ENCODE results near the gene SP4. TPM values are rescaled to one million over a fixed set of nuclear protein-coding genes. Genes with fewer than 3 reads are reported as not detected.

SP4 gene
- total RNA-seq, 1 experiment from 2014 or later: 9.3 TPM

DNA sequence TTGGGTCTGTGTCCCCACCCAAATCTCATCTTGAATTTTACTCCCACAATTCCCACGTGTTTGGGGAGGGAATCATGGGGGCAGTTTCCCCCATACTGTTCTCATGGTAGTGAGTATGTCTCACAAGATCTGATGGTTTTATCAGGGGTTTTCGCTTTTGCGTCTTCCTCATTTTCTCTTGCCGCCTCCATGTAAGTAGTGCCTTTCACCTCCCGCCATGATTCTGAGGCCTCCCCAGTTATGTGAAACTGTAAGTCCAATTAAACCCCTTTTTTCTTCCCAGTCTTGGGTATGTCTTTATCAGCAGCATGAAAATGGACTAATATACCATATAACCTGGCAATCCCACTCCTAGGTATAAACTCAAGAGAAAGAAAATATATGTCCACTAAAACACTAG is 25.9 kb upstream of the SP4 start:
- Histone ChIP-seq H3K36me3 (ENCODE audit: insufficient read depth, low read length, poor library complexity, severe bottlenecking) (no peaks in the 10 kb centered on the region), H3K27me3 (replicated peaks; ENCODE audit: insufficient read depth, low read depth, low read length, poor library complexity) (peaks cover 8% of the 10 kb centered on the region), H3K4me1 (ENCODE audit: insufficient read depth, low read length, poor library complexity, severe bottlenecking) (no peaks in the 10 kb centered on the region), H3K4me3 (ENCODE audit: low read depth, low read length, poor library complexity, severe bottlenecking) (no peak overlapping the region), H3K9me3 (ENCODE audit: low read depth, low read length, poor library complexity, severe bottlenecking) (no peaks in the 10 kb centered on the region), H3K27ac (ENCODE audit: low read depth, low read length, poor library complexity, severe bottlenecking) (no peak overlapping the region)
- DNase-seq (ENCODE audit: low spot score): no peak
- CTCF ChIA-PET: no interaction called here
- intact Hi-C loops (cut with micrococcal nuclease; ENCODE audit: unreplicated experiment): no loop called here
- TF ChIP-seq, protein P1, sequence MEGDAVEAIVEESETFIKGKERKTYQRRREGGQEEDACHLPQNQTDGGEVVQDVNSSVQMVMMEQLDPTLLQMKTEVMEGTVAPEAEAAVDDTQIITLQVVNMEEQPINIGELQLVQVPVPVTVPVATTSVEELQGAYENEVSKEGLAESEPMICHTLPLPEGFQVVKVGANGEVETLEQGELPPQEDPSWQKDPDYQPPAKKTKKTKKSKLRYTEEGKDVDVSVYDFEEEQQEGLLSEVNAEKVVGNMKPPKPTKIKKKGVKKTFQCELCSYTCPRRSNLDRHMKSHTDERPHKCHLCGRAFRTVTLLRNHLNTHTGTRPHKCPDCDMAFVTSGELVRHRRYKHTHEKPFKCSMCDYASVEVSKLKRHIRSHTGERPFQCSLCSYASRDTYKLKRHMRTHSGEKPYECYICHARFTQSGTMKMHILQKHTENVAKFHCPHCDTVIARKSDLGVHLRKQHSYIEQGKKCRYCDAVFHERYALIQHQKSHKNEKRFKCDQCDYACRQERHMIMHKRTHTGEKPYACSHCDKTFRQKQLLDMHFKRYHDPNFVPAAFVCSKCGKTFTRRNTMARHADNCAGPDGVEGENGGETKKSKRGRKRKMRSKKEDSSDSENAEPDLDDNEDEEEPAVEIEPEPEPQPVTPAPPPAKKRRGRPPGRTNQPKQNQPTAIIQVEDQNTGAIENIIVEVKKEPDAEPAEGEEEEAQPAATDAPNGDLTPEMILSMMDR (conservative IDR thresholded peaks at IDR 0.05; ENCODE audit: low read depth, low read length): no peak
- TF ChIP-seq EZH2 (IDR thresholded peaks at IDR 0.05; ENCODE audit: borderline replicate concordance, low read depth, low read length, poor library complexity, severe bottlenecking): no peak
- no TSS peak for BruUV-seq (replicated peaks)
- POLR2A ChIA-PET (ENCODE audit: low non-redundant PET): no interaction called here

DNA sequence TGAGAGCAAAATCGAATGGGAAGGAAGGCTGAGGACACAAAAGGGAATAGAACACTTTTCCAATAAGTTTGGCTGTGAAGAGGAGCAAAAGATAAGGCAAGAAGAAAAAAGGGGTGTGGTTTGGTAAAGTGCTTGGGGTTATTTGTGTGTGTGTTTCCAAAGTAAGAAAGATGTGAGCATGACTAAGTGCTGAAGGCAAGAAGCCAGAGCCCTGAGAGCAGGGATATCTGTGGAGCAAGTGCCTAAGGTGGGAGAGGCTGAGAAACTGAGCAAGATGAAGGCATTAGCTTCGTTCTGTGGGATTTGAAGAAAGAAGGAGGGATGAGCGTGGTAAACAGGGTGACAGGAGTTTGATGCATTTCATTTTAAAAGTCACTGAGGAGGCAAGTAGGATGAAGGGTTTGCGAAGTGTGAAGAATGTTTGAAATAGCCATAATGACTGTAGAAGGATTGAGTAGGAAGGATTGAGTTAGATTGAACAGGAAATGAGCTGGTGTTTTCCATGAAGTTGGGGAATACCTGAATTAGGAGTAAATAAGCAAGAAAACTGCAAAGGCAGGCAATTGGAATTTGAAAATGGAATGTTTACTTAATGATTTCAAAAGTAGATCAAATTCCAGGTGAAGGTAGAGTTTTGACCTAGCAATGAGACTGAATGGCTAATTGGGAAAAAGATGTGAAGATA is 19.9 kb upstream of the SP4 start:
- H3K27ac ChIP-seq (ENCODE audit: low read depth, low read length, poor library complexity, severe bottlenecking): no peak overlapping the region
- DNase-seq (ENCODE audit: low spot score): no peak
- H3K4me1 ChIP-seq (ENCODE audit: insufficient read depth, low read length, poor library complexity, severe bottlenecking): peaks cover 1% of the 10 kb centered on the region
- no peaks in the 10 kb centered on the region for H3K36me3 ChIP-seq (ENCODE audit: insufficient read depth, low read length, poor library complexity, severe bottlenecking)
- no TSS peak for BruUV-seq (replicated peaks)
- ChIA-PET POLR2A (ENCODE audit: low non-redundant PET) (no interaction called here), CTCF (no interaction called here)
- intact Hi-C loops (cut with micrococcal nuclease; ENCODE audit: unreplicated experiment): no loop called here
- no peaks in the 10 kb centered on the region for H3K9me3 ChIP-seq (ENCODE audit: low read depth, low read length, poor library complexity, severe bottlenecking)
- no peak for TF ChIP-seq EZH2 (IDR thresholded peaks at IDR 0.05; ENCODE audit: borderline replicate concordance, low read depth, low read length, poor library complexity, severe bottlenecking)
- TF ChIP-seq, protein P1 (conservative IDR thresholded peaks at IDR 0.05; ENCODE audit: low read depth, low read length): no peak
- peaks cover 8% of the 10 kb centered on the region for H3K27me3 ChIP-seq (replicated peaks; ENCODE audit: insufficient read depth, low read depth, low read length, poor library complexity)
- no peak overlapping the region for H3K4me3 ChIP-seq (ENCODE audit: low read depth, low read length, poor library complexity, severe bottlenecking)

DNA sequence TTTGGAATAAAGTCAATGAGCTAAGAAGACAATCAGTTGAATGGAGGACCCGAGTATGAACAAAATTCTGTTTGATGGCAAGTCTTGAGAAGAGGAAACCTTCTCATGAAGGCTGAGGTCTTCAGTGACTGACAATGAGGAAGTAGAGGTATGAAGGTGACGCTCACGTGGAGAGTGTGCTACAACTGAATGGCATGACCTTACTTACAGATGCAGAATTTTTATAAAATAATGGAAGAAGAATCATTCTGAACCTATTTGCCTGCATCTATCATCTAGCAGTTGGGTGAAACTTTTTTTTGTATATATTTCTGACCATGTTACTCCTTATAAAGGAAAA is 19.4 kb upstream of the SP4 start:
- POLR2A ChIA-PET (ENCODE audit: low non-redundant PET): no interaction called here

More for the DNA sequence above, 19.4 kb upstream of the SP4 start:
- no peak overlapping the region for H3K4me3 ChIP-seq (ENCODE audit: low read depth, low read length, poor library complexity, severe bottlenecking)
- CTCF ChIA-PET: no interaction called here
- peaks cover 6% of the 10 kb centered on the region for H3K4me1 ChIP-seq (ENCODE audit: insufficient read depth, low read length, poor library complexity, severe bottlenecking)
- TF ChIP-seq, protein P1 (conservative IDR thresholded peaks at IDR 0.05; ENCODE audit: low read depth, low read length): no peak
- no peak for TF ChIP-seq EZH2 (IDR thresholded peaks at IDR 0.05; ENCODE audit: borderline replicate concordance, low read depth, low read length, poor library complexity, severe bottlenecking)
- H3K27me3 ChIP-seq (replicated peaks; ENCODE audit: insufficient read depth, low read depth, low read length, poor library complexity): peaks cover 8% of the 10 kb centered on the region
- intact Hi-C loops (cut with micrococcal nuclease; ENCODE audit: unreplicated experiment): no loop called here
- H3K36me3 ChIP-seq (ENCODE audit: insufficient read depth, low read length, poor library complexity, severe bottlenecking): no peaks in the 10 kb centered on the region
- BruUV-seq (replicated peaks): no TSS peak
- H3K27ac ChIP-seq (ENCODE audit: low read depth, low read length, poor library complexity, severe bottlenecking): no peak overlapping the region
- no peaks in the 10 kb centered on the region for H3K9me3 ChIP-seq (ENCODE audit: low read depth, low read length, poor library complexity, severe bottlenecking)
- no peak for DNase-seq (ENCODE audit: low spot score)
